ENCODE measurements around the gene TREML2. TPM values are rescaled to one million over a fixed set of nuclear protein-coding genes. Genes with fewer than 3 reads are reported as not detected.
"Not testable (repeated sequence)": the region's sequence is repeated elsewhere in the genome, so short reads cannot be mapped to it uniquely, and the experiment has no call there.

The TREML2 gene
- total and polyA plus RNA-seq, 3 experiments from 2014 or later: 0.95 to 1.4 (median 1.2) TPM

DNA sequence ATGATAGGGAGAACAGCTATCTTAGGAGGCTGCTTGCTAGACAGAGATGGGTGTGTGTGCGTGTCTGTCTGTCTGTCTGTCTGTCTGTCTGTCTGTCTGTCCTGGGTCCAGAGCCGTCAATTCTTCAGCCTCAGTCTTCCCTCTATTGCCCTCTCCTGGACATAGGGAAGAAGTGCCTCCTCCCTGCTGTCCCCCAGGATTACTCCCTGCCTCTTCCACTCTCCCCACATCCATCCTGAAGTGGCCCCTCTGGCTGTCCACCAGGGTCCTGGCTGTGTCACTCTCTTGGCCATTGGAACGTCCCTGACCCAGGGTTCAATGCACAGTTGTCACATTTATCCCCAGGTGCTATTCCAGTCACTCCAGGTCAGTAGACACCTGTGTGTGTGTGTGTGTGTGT is 10.2 kb downstream of the TREML2 start:
- Mint-ChIP-seq H3K27ac (peak overlapping the region in 1 of 8 donors; percentile 54), H3K27me3 (no peaks in the 10 kb centered on the region), H3K36me3 (peaks cover 0 to 8% (median 2%) of the 10 kb centered on the region in 3 donors), H3K4me1 (peaks cover 9 to 45% (median 26%) of the 10 kb centered on the region in 3 donors), H3K4me3 (no peak overlapping the region), H3K9me3 (peaks cover 0 to 9% (median 5%) of the 10 kb centered on the region in 5 donors)
- ChIA-PET POLR2A (no interaction called here), CTCF (interaction anchor here (1.2 kb wide), 1 partner anchor 41 kb away, joined by 3 read pairs; no protein-coding TSS in a partner anchor)
- Histone ChIP-seq H3K27me3 (ENCODE audit: insufficient read depth, low read length, poor library complexity, severe bottlenecking) (no peaks in the 10 kb centered on the region), H3K4me1 (ENCODE audit: insufficient read depth, low read length) (peaks cover 40% of the 10 kb centered on the region), H3K36me3 (ENCODE audit: insufficient read depth, low read length) (no peaks in the 10 kb centered on the region), H3K27ac (ENCODE audit: low read depth, low read length) (no peak overlapping the region), H3K4me3 (ENCODE audit: low read length) (no peak overlapping the region), H3K9me3 (ENCODE audit: low read length) (peaks cover 12% of the 10 kb centered on the region)
- no peak for DNase-seq

DNA sequence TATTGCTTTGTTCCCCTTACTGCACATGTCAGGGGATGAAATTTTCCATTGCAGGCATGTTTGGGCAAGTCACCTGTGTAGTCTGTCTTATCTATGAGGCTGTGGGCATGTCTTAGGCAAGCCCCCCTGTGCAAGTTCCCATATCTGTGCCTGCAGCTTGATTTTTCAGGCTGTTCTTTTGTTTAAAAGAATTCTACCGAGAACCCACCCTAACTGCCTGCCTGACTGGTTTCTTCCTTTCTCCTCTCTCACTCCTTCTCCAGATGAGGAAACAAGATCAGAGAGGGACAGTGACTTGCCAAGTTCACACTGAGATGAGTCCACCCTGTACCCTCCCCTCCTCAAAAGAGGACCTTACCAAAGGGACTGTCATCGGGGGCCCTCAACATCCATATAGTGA is 11.0 kb downstream of the TREML2 start:
- H3K4me3 ChIP-seq (ENCODE audit: low read length): no peak overlapping the region
- ChIA-PET CTCF (interaction anchor here (1.7 kb wide), 1 partner anchor 11 kb away, joined by 5 read pairs; the partner anchor contains the start of gene TREML2), POLR2A (no interaction called here)
- H3K27me3 ChIP-seq (ENCODE audit: insufficient read depth, low read length, poor library complexity, severe bottlenecking): no peaks in the 10 kb centered on the region
- Mint-ChIP-seq H3K4me1 (peaks cover 9 to 44% (median 22%) of the 10 kb centered on the region in 3 donors), H3K27me3 (no peaks in the 10 kb centered on the region), H3K9me3 (peaks cover 0 to 9% (median 5%) of the 10 kb centered on the region in 5 donors), H3K4me3 (no peak overlapping the region), H3K27ac (peak overlapping the region in 1 of 8 donors; percentile 37), H3K36me3 (peaks cover 0 to 8% (median 2%) of the 10 kb centered on the region in 3 donors)
- no peak for DNase-seq
- no peak overlapping the region for H3K27ac ChIP-seq (ENCODE audit: low read depth, low read length)
- H3K9me3 ChIP-seq (ENCODE audit: low read length): peaks cover 12% of the 10 kb centered on the region
- no peaks in the 10 kb centered on the region for H3K36me3 ChIP-seq (ENCODE audit: insufficient read depth, low read length)
- H3K4me1 ChIP-seq (ENCODE audit: insufficient read depth, low read length): peaks cover 38% of the 10 kb centered on the region

DNA sequence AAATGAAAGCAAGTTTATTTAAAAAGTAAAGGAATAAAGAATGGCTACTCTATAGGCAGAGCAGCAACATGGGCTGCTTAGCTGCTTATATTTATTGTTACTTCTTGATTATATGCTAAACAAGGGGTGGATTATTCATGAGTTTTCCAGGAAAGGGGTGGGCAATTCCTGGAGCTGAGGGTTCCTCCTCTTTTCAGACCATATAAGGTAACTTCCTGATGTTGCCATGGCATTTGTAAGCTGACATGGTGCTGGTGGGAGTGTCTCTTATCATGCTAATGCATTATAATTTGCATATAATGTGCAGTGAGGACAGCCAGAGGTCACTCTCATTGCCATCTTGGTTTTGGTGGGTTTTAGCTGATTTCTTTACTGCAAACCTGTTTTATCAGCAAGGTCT is 11.9 kb downstream of the TREML2 start:
- POLR2A ChIA-PET: not testable (repeated sequence)
- peaks cover 9 to 35% (median 20%) of the 10 kb centered on the region in 3 donors for H3K4me1 Mint-ChIP-seq

DNA sequence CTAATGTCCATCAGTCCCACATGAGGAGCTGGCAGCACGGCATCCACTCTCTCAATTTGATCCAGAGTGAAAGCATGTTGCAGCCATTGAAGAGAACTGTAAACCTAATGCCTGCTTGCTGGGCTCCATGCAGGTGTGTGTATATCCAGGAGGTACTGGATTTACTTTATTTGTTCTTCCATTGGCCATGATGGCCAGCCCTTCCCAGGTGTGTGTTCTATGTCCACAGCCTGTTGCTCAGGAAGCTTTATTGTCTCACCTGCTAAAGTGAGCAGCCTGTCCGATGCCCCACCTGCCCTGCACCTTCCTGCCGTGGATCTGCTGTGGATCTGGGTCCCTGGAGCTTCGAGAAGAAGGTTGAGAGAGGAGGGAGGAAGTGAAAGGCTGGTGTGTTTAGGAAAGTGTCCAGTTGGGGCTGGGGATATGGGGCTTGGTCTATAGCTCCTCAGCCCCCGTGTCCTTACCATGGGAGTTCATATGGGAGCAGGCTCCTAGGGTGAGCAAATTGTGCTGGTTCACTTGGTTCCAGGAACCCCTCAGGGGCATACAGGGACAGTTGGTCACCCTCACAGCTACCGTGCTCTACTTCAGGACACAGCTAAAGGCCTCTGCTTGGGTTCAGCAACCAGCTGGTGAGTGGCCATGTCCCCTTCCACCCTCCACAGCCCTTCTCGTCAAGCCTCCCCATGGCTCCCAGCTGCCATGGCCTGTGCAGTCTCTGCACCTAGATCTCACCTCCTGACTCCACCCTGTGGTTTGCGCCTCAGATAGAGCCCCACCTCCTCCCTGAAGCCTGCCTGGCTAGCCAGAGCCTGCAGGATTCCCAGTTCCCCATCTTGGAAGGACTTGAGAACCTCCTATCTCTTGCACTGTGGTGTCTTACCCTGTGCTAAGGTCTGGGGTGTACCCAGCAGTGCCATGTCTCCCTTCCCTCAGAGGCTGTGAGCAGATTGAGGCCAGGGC is 12.7 kb downstream of the TREML2 start:
- peaks cover 0 to 9% (median 5%) of the 10 kb centered on the region in 5 donors for H3K9me3 Mint-ChIP-seq
- no peak for DNase-seq
- peaks cover 9 to 31% (median 16%) of the 10 kb centered on the region in 3 donors for H3K4me1 Mint-ChIP-seq
- H3K36me3 Mint-ChIP-seq: peaks cover 0 to 8% (median 2%) of the 10 kb centered on the region in 3 donors
- no peak overlapping the region for H3K4me3 Mint-ChIP-seq
- no peaks in the 10 kb centered on the region for H3K27me3 ChIP-seq (ENCODE audit: insufficient read depth, low read length, poor library complexity, severe bottlenecking)
- POLR2A ChIA-PET: no interaction called here
- peaks cover 28% of the 10 kb centered on the region for H3K4me1 ChIP-seq (ENCODE audit: insufficient read depth, low read length)
- no peaks in the 10 kb centered on the region for H3K27me3 Mint-ChIP-seq
- CTCF ChIA-PET: interaction anchor here (1.2 kb wide), 1 partner anchor 11 kb away, joined by 3 read pairs; no protein-coding TSS in a partner anchor
- peak overlapping the region in 1 of 8 donors; percentile 47 for H3K27ac Mint-ChIP-seq
- no peak overlapping the region for H3K4me3 ChIP-seq (ENCODE audit: low read length)
- peaks cover 12% of the 10 kb centered on the region for H3K9me3 ChIP-seq (ENCODE audit: low read length)
- no peaks in the 10 kb centered on the region for H3K36me3 ChIP-seq (ENCODE audit: insufficient read depth, low read length)
- H3K27ac ChIP-seq (ENCODE audit: low read depth, low read length): no peak overlapping the region

More for the DNA sequence above, 11.9 kb downstream of the TREML2 start:
- not testable (repeated sequence) for H3K27me3 Mint-ChIP-seq; DNase-seq; H3K36me3 ChIP-seq (ENCODE audit: insufficient read depth, low read length); H3K4me3 Mint-ChIP-seq; H3K4me3 ChIP-seq (ENCODE audit: low read length); H3K27ac ChIP-seq (ENCODE audit: low read depth, low read length); H3K27me3 ChIP-seq (ENCODE audit: insufficient read depth, low read length, poor library complexity, severe bottlenecking); H3K9me3 Mint-ChIP-seq; H3K36me3 Mint-ChIP-seq
- Histone ChIP-seq H3K9me3 (ENCODE audit: low read length) (peaks cover 12% of the 10 kb centered on the region), H3K4me1 (ENCODE audit: insufficient read depth, low read length) (peaks cover 30% of the 10 kb centered on the region)
- CTCF ChIA-PET: interaction anchor here (1.2 to 1.7 kb wide), 2 partner anchors 10 to 12 kb away, joined by 3 to 5 read pairs; partner anchors contain the start of gene TREML2
- peak overlapping the region in 1 of 8 donors; percentile 6 for H3K27ac Mint-ChIP-seq

DNA sequence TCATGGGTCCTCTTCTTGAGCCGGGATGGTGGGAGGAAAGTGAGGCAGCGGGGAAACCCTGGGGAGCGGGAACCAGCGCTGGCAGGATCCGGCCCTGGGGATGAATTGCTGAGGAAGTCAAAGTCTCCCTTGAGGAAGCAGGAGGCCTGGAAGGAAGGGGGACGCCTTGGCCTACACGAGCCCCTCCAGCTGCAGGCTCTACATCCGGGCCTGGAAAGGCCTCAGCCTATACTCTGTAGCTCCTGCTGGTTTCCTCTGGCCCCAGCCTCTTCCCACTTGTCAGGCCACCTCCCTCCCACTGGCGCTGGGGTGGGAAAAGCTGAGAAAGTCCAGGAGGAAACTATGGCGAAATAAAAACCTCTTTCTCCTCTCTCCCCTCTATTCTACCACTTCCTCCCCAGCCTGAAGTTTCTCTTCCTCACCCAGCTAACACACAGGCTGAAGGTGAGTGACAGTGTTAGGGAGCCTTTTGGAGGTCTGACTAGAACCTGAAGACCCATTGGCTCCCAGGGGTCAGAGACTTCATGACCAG is 14.9 kb downstream of the TREML2 start:
- H3K36me3 ChIP-seq (ENCODE audit: insufficient read depth, low read length): no peaks in the 10 kb centered on the region
- Mint-ChIP-seq H3K4me1 (peaks cover 16 to 25% (median 16%) of the 10 kb centered on the region in 3 donors), H3K27me3 (peaks cover 0 to 1% of the 10 kb centered on the region in 2 donors), H3K4me3 (no peak overlapping the region), H3K9me3 (peaks cover 0 to 9% (median 5%) of the 10 kb centered on the region in 5 donors), H3K36me3 (peaks cover 0 to 8% (median 2%) of the 10 kb centered on the region in 3 donors), H3K27ac (no peak overlapping the region)
- H3K4me1 ChIP-seq (ENCODE audit: insufficient read depth, low read length): peaks cover 25% of the 10 kb centered on the region
- POLR2A ChIA-PET: no interaction called here
- no peak overlapping the region for H3K27ac ChIP-seq (ENCODE audit: low read depth, low read length)
- no peak for DNase-seq
- no peaks in the 10 kb centered on the region for H3K27me3 ChIP-seq (ENCODE audit: insufficient read depth, low read length, poor library complexity, severe bottlenecking)
- CTCF ChIA-PET: no interaction called here
- no peak overlapping the region for H3K4me3 ChIP-seq (ENCODE audit: low read length)
- H3K9me3 ChIP-seq (ENCODE audit: low read length): peaks cover 12% of the 10 kb centered on the region

DNA sequence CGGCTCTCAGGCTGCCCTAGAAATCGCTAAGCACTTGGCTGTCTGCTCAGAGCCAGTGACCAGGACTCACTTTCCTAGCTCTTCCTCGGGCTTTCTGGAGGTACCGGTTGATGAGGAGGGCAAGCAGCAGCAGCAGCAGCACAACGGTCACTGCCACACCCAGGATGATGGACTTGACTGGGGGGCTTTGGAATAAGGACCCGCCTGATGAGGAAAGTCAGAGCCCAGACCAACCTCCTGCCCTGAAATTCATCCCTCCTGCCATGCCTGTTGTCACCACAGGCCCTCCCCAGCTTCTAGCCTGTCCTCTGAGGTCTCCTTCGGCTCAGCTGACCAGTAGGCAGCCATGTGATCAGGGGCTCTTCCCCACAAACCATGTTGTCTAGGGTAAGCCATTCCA is 16.2 kb downstream of the TREML2 start:
- peaks cover 0 to 5% (median 1%) of the 10 kb centered on the region in 5 donors for H3K9me3 Mint-ChIP-seq
- ChIA-PET POLR2A (no interaction called here), CTCF (no interaction called here)
- no peak overlapping the region for H3K4me3 Mint-ChIP-seq
- Histone ChIP-seq H3K36me3 (ENCODE audit: insufficient read depth, low read length) (no peaks in the 10 kb centered on the region), H3K27ac (ENCODE audit: low read depth, low read length) (no peak overlapping the region), H3K27me3 (ENCODE audit: insufficient read depth, low read length, poor library complexity, severe bottlenecking) (no peaks in the 10 kb centered on the region), H3K9me3 (ENCODE audit: low read length) (peaks cover 6% of the 10 kb centered on the region), H3K4me3 (ENCODE audit: low read length) (no peak overlapping the region), H3K4me1 (ENCODE audit: insufficient read depth, low read length) (peaks cover 25% of the 10 kb centered on the region)
- peak overlapping the region in 2 of 8 donors; percentile 2 to 84 for H3K27ac Mint-ChIP-seq
- peaks cover 0 to 1% of the 10 kb centered on the region in 2 donors for H3K27me3 Mint-ChIP-seq
- H3K4me1 Mint-ChIP-seq: peaks cover 16 to 25% (median 16%) of the 10 kb centered on the region in 3 donors
- H3K36me3 Mint-ChIP-seq: peaks cover 0 to 4% (median 0%) of the 10 kb centered on the region in 3 donors
- no peak for DNase-seq

DNA sequence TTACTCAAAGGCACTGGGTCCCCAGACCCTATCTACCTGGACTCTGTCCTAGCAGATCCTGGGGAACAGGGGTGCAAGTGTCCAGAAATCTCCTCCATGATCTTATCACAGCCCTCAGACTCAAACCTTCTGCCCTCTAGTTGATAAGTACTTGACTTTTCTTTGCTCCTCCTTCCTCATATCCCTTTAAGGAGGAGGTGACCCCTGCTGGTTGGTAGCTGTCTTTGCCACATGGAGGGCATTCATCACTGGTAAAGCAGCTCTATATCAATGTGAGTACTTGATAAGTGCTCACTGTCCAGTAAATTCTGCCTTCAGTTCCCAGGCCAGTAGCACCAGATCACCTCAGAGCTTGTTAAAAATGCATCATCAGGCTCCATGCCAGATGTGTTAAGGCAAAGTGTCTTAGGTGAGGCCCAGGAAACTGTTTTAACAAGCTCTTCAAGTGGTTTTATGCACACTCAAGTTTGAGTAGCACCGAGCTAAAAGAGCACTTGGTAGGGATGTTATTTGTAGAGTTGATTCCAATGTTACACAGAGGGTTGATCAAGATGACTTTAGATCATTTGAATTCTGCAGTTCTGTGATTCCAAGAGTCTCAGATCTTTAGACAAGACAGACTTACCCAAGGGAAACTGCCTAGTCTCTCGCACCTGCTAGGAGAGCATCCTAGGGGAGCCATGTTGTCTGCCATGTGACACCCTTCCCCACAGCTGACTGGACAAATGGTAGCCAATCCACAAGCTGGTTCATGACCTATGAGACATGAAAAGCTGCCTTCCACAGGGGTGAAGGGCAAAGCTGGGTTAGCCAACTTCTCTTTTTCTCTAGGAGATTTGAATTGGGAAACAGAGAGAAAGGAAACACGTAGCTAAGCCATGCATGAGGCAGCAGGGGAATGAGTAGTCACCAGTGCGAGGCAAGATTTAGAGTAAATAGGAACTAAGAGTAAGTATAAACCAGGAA is 18.6 kb downstream of the TREML2 start:
- H3K27ac ChIP-seq (ENCODE audit: low read depth, low read length): no peak overlapping the region
- no peak overlapping the region for H3K4me3 ChIP-seq (ENCODE audit: low read length)
- Mint-ChIP-seq H3K4me3 (no peak overlapping the region), H3K4me1 (peaks cover 7 to 12% (median 8%) of the 10 kb centered on the region in 3 donors), H3K27ac (peak overlapping the region in 2 of 8 donors; percentile 42 to 44), H3K9me3 (peaks cover 0 to 1% (median 0%) of the 10 kb centered on the region in 5 donors), H3K36me3 (no peaks in the 10 kb centered on the region), H3K27me3 (peaks cover 1 to 7% of the 10 kb centered on the region in 2 donors)
- ChIA-PET CTCF (interaction anchor here (0.8 to 1.8 kb wide), 8 partner anchors 8 to 25 kb away, joined by 3 to 8 read pairs (median 5); partner anchors contain the start of gene TREML2), POLR2A (no interaction called here)
- no peaks in the 10 kb centered on the region for H3K36me3 ChIP-seq (ENCODE audit: insufficient read depth, low read length)
- peaks cover 14% of the 10 kb centered on the region for H3K4me1 ChIP-seq (ENCODE audit: insufficient read depth, low read length)
- no peaks in the 10 kb centered on the region for H3K27me3 ChIP-seq (ENCODE audit: insufficient read depth, low read length, poor library complexity, severe bottlenecking)
- DNase-seq: peak; percentile 29 to 60 (median 36)
- no peaks in the 10 kb centered on the region for H3K9me3 ChIP-seq (ENCODE audit: low read length)
